ENCODE data around the gene CFAP97D2.
A peak's percentile ranks its signal among the peaks of the same experiment; 100 is the strongest.
"Not testable (repeated sequence)": the region's sequence is repeated elsewhere in the genome, so short reads cannot be mapped to it uniquely, and the experiment has no call there.

The CFAP97D2 gene

DNA sequence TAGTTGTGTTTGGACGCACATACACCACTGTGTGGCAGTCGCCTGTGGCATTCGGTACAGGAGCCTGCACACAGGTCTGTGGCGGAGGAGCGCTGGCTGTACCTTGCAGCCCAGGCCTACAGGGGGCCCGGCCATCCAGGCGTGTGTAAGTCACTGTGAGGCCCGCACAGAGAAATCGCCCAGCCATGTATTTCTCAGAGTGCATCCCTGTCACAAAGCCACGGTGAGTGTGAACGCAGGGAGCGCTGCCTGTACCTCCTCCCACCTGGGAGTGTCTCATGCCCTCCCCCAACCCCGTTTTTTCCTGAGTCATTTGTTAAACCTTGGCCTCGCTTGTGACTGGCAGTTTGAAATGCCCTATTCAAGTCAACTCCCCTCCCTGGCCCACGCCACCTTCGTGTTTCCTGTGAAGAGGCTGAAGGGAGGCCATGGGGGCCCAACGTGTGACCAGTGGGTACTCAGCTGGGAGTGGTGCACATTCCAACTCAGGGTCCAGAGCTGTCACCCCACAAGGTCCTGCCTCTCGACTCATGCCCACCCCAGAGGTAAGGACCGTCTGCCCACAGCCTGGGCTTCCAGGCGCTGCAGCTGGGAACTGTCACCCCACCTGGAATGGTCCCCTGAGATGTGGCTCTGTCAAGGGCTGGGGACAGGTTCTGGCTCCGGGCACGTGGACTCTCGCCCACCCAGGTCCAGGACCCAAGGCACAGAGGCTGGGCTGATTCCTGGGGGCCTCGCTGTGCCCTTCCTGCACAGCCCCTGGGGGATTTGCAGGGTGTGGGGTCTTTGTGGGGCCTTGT, 35.1 kb upstream of the CFAP97D2 start:
- DNase-seq = peak; percentile 68 to 74

DNA sequence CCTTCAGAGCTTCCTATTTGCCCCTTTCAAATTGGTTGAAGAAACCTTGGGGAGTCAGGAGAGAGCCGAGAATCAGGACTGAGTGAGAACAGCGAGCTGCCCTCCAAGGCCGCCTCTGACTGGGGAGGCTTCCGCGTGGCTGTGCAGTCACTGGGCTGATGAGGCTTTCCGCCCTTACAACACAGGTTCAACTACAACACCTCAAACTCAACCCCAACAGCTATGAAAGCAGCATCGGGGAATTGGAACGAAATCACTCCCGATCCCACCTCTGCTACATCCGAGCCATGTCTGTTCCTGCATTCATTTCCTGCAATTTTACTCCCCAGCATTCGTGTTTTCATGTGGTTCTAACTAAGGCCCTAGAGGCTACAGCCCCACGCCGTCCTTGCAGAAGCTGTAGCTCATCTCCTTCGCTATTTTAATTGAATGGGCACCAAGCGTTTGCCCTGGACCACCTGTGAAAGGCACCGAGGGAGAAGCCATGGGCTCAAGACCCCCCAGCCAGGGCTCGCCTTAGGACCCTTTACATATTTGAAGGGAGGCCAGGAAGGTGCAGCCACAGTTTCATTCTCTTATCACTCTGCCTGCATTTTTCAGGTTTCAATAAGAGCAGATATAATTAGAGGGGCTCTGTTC, 34.3 kb upstream of the CFAP97D2 start:
- DNase-seq = peak in 1 of 2 experiments; percentile 19

DNA sequence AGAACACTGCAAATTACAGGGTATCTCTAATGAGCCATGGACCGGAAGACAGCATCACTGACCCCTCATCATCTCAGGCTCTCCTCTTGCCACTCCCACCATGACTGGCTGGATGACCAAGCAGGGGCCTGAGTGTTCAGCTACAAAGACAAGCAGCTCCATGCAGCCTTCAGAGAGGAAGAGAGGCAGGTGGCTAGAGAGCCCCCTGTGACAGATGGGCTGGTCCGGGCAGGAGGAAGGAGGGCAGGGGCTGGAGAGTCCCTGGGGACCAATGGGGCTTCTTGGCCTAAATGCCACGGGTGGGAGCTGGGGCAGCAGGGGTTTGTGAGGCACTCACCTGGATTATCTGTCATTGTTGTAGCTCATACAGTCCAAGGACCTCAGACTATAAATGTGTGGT, 33.8 kb upstream of the CFAP97D2 start:
- DNase-seq = peak in 1 of 2 experiments; percentile 19

DNA sequence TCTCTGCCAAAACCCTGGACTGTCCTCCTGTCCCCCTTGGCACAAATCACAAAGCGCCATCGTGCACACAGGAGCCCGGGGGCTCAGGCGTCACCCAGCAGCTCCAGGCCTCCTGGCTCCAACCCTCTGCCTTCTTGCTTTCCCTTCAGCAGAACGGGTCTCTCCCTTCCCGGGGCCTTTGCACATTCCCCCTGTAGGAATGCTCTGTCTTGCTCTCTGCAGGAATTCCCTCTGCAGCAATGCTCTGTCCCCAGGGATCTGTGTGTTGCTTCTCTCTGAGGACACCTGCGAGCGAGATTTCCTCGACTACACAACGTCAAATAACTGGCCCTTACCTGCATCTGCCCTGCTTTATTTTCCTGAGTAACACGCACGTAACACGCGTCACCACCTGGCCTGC, 33.3 kb upstream of the CFAP97D2 start:
- DNase-seq = peak in 1 of 2 experiments; percentile 22

DNA sequence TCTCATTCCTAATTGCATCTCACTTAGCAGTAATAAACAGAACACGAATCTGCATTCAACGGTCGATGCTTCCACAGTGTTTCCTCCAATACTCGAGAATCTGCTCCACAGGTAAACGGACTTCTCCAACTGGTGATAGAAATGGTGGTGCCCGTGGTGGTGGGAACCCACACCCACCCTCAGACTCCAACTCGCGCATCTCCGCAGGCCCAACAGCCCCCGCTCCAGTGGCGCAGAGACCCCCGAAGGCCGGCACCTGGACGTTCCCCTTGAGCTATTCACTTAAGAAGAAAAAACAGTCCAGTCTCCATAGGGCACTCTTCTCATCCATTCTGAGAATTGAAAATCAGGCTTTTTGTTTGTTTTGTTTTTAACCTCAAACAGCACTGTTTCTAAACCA, 32.9 kb upstream of the CFAP97D2 start:
- no peak for DNase-seq

DNA sequence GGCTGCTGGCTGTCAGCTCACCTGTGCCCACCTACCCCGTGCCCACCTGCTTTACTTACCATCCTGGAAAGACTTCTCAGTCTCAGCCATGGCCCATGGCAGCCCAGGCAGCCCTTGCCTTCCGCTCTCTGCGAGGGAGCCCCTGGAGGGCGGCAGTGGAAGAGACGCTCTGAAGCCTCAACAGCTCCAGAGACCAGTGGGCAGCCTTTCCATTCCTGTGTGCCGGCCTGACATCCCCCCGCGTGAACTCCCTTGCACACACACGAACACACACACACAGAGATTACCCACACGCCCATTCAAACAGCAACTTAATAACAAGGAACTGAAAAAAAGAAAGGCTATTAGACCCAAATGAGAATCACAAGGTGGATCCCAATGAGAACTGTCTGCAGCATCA, 32.4 kb upstream of the CFAP97D2 start:
- peak in 1 of 2 experiments; percentile 43 for DNase-seq

DNA sequence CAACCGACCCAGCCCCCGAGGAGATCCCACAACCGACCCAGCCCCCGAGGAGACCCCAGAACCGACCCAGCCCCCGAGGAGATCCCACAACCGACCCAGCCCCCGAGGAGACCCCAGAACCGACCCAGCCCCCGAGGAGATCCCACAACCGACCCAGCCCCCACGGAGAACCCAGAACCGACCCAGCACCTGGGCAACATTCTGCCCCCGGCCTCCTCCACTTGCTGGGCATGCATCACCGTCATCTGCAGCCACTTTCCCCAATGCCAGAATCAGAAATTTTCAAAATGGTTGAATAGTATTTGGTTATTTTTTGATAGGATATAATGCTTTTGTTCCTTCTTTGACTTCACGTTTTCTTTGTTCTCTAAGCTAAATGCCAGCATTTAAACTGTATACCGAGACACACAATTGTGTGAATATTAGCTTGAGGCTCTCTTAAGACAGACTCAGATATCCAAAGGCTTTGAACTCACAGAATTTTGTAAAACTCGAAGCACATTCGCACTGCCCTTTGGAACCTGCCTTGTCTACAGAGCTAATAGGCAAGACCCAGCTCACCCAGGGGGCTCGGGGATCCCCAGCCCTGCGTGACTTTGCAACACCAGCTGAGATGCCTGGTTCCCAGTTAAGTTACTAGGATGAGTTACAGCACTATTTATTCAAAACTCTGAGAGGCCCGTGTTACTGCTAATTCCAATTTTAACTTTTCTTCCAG, 31.1 kb upstream of the CFAP97D2 start:
- DNase-seq = no peak

DNA sequence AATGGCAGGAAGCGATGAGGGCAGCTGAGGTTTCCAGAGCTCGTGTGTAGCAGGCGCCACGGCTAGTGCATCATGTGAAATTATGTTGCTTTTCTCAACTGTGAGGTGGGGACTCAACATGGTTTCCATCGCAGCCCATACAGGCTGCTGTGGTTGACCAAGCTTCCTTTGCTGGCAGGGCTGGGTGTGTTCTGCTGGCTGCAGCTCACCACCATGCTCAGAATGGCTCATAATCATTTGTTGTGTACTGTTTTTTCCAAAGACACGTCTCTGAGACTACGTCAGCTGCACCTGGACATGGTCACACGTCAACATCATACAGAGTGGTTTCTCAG, 30.6 kb upstream of the CFAP97D2 start:
- peak; percentile 83 to 86 for DNase-seq

DNA sequence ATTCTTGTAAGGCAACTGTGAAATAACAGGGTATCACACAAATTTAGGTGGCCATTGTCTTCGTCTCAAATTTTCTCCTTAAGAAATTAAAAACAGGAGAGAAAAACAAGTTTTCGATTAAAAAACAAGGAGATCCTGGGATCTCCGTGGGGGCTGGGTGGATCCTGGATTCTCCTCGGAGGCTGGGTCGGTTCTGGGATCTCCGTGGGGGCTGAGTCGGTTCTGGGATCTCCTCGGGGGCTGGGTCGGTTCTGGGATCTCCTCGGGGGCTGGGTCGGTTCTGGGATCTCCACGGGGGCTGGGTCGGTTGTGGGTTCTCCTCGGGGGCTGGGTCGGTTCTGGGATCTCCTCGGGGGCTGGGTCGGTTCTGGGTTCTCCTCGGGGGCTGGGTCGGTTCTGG, 30.2 kb upstream of the CFAP97D2 start:
- DNase-seq = not testable (repeated sequence)

DNA sequence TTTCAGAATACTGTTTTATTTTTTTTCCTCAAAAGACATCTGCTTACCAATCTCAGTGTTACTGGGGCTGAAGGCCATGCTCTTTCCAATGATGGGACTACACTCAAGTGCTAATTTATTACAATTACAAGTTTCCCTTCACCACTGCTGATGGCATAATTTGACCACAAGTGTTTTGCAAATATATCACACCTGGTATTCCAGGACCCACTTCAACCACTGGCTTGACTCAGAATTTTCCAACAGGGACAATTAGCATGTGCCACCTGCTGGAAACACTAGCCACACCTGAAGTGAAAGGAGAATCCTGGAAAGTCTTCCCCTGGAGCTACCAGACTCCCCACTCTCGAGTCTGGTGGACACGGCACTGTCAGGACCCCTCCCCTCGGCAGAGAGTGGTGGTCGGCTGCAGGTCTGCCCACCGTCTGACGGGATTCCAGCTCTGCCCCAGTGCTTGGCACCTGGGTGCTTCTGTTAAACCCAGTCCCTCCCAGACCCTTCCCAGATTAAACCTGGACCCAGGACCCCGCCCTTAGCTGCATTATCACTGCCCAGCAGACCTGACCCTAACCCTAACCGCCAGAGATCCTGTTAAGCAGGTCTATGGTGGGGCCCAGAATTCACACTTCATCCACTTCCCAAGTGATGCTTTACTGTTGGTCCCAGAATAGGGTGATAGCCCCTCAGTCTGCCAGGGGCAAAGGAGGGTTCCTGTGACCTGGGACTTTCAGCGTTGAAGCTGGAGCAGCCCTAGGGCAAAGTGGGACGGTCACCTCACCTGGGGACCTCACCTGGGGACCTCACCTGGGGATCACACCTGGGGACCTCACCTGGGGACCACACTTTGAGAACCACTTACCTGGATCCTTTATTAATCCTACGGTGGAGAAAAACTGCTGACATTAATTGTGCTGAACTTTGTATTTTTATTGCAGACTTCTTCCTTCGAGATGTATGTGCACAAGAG, 29.0 kb upstream of the CFAP97D2 start:
- peak in 1 of 2 experiments; percentile 19 for DNase-seq

DNA sequence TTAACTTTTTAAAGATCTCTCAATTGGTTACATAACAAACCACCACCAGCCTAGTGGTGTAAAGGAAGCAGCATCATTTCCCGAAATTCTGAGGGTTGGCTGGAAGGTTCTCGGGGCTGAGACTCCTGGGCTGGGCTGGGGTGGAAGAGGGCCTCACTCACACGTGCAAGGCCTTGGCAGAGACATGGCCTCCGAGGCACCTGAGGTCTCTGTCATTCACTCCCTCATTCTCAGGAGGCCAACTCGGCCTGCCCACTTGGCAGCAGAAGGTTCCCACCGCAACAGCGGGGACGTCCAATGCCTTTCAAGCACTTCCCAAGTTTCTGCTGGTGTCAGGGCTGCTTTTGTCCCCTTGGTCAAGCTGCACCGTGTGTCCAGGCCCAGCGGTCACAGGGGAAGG, 28.0 kb upstream of the CFAP97D2 start:
- DNase-seq = no peak

DNA sequence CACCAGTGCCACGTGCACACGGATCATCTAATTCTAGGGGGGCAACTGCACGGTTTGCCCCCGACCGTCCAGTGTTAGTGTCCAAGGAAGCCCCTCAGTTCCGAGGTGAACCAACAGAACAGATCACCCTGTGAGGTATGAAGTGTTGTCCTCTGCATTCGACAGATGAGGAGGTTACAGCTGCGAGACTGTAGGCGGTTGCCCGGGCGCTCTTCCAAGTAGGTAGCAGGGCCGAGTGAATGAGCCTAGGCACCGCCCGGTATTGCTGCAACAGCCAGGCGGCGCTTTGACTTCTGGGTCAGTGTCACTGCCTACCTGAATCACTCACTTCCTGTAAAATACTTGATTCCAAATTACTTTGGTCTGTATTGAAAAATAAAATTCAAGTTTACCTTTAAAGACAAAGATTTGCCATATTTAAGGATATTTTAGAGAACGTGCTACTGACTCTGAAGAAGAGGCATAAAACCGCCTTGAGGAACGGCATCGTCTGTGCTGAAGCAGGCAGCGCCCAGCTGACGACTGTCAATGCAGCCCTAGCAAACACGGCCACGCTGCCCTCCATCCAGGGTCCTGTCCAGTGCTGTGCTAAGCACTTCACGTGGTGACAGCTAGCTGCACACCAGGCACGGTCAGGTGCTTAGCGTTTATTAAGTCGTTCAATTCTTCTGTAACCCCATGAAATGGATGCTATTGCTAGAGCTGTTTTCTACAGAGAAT, 27.3 kb upstream of the CFAP97D2 start:
- DNase-seq = peak in 1 of 2 experiments; percentile 69

DNA sequence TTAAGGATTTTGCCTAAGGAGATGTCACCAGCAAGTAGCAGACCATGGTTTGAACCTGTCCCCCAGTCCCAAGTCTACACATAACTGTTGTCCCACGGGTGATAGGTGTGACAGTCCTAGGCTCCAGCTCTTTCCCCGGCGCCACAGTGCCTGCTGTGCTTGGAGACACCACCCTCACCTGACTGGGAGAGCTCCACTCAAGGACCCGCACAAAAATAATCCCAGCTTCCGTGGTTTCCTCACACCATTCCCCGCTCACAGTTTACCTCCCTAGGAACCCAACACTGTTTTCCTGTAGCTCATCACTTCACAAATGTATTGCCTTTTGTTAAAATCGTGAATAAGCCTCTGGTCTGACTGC, 26.8 kb upstream of the CFAP97D2 start:
- no peak for DNase-seq

DNA sequence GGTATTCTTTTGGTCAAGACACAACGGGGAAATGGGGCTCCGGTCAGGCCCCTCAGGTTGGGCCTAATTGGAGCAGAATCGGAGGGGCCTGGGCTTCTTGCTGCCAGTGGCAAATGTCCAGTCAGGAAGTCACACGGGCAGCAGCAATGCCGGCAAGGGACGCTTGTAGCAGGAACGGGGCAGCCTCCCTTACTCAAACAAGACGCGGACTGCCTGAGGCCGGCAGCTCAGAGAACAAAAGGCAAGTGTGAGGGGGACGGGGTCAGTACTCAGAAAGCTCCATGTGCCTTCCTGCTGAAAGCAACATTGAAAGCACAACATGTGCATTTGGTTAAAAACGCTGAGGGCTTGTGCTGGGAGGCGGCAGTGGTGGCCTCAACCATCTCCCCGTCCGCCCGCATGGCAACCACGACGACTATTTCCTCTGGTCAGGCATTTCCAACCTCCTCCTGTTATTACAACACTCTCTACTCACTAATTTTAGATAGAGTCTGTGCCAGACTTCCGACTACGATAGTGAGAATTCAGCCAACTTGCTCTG, 26.2 kb upstream of the CFAP97D2 start:
- DNase-seq = no peak

DNA sequence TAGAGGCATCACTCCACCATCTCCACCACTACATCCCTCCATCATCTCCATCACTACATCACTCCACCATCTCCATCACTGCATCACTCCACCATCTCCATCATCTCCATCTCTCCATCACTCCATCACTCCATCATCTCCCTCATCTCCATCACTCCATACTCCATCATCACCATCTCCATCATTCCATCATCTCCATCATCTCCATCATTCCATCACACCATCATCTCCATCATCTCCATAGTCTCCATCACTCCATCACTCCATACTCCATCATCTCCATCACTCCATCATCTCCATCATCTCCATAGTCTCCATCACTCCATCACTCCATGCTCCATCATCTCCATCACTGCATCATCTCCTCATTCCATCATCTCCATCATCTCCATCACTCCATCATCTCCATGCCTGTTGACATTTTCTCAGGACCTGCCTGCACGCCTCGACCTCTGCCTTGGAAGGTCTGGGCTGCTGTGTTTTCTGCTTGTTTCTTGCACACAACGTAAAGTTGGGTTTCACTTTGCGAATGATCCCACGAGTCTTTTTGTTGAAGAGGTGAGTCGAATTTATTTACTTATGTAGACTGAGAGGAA, 25.5 kb upstream of the CFAP97D2 start:
- DNase-seq = no peak

DNA sequence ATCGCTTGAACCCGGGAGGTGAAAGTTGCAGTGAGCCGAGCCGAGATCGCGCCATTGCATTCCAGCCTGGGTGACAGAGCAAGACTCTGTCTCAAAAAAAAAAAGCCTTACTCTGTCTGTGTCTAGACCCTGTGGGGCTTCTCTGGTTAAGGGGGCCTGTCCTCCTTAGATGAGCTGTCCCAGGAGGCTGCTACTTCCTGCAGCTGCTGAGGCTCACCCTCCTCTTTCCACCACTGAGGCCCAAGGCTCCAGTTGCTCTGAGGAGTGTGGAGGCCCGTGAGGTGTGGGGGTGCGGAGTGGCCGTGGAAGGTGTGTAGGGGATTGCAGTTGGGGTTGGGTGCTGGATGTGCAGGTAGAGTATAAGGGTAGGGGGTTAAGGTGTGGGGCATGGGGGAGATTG, 24.6 kb upstream of the CFAP97D2 start:
- DNase-seq = peak in 1 of 2 experiments; percentile 38

DNA sequence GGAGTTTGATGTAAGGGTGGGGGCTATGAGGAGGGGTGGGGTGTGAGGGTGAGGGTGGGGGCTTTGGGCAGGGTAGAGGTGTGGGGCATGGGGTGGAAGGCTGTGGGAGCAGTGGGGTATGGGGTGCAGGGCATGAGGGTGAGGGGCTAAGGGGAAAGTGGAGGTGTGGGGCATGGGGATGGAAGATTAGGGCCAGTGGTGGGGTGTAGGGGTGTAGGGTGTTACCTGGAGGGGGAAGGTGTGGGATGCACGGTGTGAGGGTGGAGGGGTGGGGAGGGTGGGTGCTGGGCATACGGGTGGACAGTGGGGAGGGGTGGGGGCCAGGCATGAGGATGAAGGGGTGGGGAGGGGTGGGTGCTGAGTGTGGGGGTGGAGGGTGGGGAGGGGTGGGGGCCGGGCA, 23.7 kb upstream of the CFAP97D2 start:
- no peak for DNase-seq

DNA sequence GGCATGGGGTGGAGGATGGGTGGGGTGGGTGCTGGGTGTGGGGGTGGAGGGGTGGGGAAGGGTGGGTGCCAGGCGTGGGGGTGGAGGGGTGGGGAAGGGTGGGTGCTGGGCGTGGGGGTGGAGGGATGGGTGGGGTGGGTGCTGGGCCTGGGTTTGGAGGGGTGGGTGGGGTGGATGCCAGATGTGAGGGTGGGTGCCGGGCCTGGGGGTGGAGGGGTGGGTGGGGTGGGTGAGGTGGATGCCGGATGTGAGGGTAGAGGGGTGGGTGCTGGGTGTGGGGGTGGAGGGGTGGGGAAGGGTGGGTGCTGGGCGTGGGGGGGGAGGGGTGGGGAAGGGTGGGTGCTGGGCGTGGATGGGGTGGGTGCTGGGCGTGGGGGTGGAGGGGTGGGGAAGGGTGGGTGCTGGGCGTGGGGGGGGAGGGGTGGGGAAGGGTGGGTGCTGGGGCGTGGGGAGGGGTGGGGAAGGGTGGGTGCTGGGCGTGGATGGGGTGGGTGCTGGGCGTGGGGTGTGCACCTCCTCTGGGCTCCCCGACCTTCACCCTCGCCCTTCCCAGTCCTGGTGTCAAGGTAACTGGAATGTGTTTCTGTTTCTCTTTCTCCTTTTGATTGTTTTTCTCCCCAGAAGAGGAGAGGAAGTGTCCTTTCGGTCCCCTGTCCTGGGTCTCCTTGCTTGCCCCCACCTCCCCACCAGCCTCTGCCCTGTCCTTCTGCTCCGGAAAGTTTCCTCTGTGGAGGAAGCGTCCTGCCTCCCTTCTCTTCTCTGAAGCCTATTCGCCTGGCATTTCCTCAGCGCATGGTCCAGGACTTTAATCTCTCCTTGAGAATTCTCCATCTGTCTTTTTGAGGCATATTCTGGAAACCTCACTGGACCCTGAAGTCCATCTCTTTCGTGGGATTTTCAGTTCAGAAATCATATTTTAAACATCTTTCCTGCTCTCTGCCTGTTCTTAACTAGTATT, 22.9 kb upstream of the CFAP97D2 start:
- DNase-seq = peak in 1 of 2 experiments; percentile 36

DNA sequence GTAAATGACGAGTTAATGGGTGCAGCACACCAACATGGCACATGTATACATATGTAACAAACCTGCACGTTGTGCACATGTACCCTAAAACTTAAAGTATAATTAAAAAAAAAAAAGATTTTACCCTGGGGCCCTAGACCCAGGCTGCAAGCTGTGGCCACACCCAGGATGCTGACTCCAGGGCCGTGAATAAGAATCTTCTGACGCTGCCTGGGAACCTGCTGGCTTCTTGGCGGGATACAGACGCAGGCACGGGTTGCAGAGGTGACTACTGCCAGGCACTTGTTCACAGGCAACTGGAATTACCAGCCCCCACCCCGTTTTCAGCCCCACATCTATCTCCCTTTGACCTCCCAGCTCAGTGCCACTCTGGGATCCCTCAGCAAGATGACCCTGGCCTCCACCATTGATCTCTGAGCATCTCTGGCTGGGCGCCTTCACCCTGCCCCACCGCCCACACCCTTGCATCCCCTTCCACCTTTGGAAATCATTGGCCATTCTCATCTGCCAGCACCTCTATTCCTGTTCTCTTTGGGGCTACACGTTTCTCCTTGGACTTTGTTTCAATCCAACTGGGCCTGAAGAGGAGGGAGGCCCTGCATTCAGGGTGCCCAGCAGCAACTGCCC, 21.1 kb upstream of the CFAP97D2 start:
- DNase-seq = no peak
